OCI-LY3 (cell line): ENCODE measurements around the gene VPS13C.

Experiments
- H2AFZ ChIP-seq: fragments of 200-600, 300-600 bp; shearing (Covaris generic); 2 replicates; pipeline ENCODE4 v1.6.0; 2014; ENCODE audit warnings: antibody characterized with exemption, low read depth, low read length
- H3K27ac ChIP-seq: fragments of 200-600, 300-600 bp; sonication (generic); 2 replicates; pipeline ENCODE4 v1.5.1; 2014; ENCODE audit warnings: mild to moderate bottlenecking, low read length, moderate library complexity, mixed read lengths
- H3K27me3 ChIP-seq: fragments of 200-600, 300-600 bp; sonication (generic); 2 replicates; pipeline ENCODE4 v1.6.1; 2014; ENCODE audit warnings: low read depth, low read length, mixed read lengths
- H3K36me3 ChIP-seq: fragments of 200-600, 300-600 bp; sonication (generic); replicated peaks from 2 replicates; pipeline ENCODE3; 2014; ENCODE audit warnings: low read depth, low read length, mixed read lengths
- H3K4me1 ChIP-seq: fragments of 300-600, 200-600 bp; sonication (generic); 2 replicates; pipeline ENCODE4 v1.6.1; 2014; ENCODE audit warnings: low read length, mixed read lengths
- H3K4me2 ChIP-seq: fragments of 200-600, 300-600 bp; sonication (generic); 2 replicates; pipeline ENCODE4 v1.6.1; 2014; ENCODE audit warnings: low read length, mixed read lengths
- H3K4me3 ChIP-seq: fragments of 300-600, 200-600 bp; sonication (generic); 2 replicates; pipeline ENCODE4 v1.5.1; 2014; ENCODE audit warnings: antibody characterized with exemption, mild to moderate bottlenecking, low read length, moderate library complexity
- H3K79me2 ChIP-seq: fragments of 300-600, 200-600 bp; shearing (Covaris generic); 2 replicates; pipeline ENCODE4 v1.6.1; 2014; ENCODE audit warnings: mild to moderate bottlenecking, low read length, mixed read lengths
- H3K9ac ChIP-seq: fragments of 300-600, 200-600 bp; shearing (Covaris generic); 2 replicates; pipeline ENCODE4 v1.6.0; 2014; ENCODE audit warnings: mild to moderate bottlenecking, low read length, moderate library complexity
- H3K9me3 ChIP-seq: fragments of 200-600, 300-600 bp; shearing (Covaris generic); 2 replicates; pipeline ENCODE4 v1.6.1; 2014; ENCODE audit warnings: low read length, mixed read lengths; ENCODE audit not compliant: insufficient read depth
- H4K20me1 ChIP-seq: fragments of 200-600, 300-600 bp; sonication (generic); 2 replicates; pipeline ENCODE4 v1.6.1; 2016; ENCODE audit warnings: low read length, mixed read lengths; ENCODE audit not compliant: insufficient read depth
- CTCF ChIP-seq: fragments of 200-600, 300-600 bp; sonication (generic); IDR thresholded peaks from 2 replicates; pipeline ENCODE4 v1.5.1; 2014; ENCODE audit warnings: antibody characterized with exemption, low read length, low read depth
- EZH2phosphoT487 ChIP-seq: fragments of 200-600 bp; shearing (Covaris generic); IDR thresholded peaks from 2 replicates; pipeline ENCODE4 v1.6.1; 2018; ENCODE audit warnings: antibody characterized with exemption, mixed run types, low read depth

Gene VPS13C

GRCh38 chr15:61879219-61879618 is 181.0 kb downstream of the VPS13C start:
- Histone ChIP-seq H3K27me3 (no peaks in the 10 kb centered on the region), H3K27ac (no peak overlapping the region), H3K4me1 (no peaks in the 10 kb centered on the region), H2AFZ (no peak overlapping the region), H3K9ac (no peak overlapping the region), H4K20me1 (no peaks in the 10 kb centered on the region), H3K4me3 (no peak overlapping the region), H3K36me3 (peaks cover 22% of the 10 kb centered on the region), H3K79me2 (no peaks in the 10 kb centered on the region), H3K9me3 (no peaks in the 10 kb centered on the region), H3K4me2 (no peak overlapping the region)
- TF ChIP-seq CTCF (no peak), EZH2phosphoT487 (no peak)

- Histone ChIP-seq H4K20me1 (no peaks in the 10 kb centered on the region), H3K4me2 (no peak overlapping the region), H2AFZ (no peak overlapping the region), H3K27me3 (no peaks in the 10 kb centered on the region), H3K9ac (no peak overlapping the region), H3K9me3 (no peaks in the 10 kb centered on the region), H3K4me1 (no peaks in the 10 kb centered on the region), H3K36me3 (peaks cover 37% of the 10 kb centered on the region), H3K4me3 (no peak overlapping the region), H3K27ac (no peak overlapping the region), H3K79me2 (no peaks in the 10 kb centered on the region)
- TF ChIP-seq EZH2phosphoT487 = no peak
- peak; percentile 72 for TF ChIP-seq CTCF
Measured at GRCh38 chr15:61871926-61872522, 188.2 kb downstream of the VPS13C start.

GRCh38 chr15:61869656-61870055 is 190.6 kb downstream of the VPS13C start:
- Histone ChIP-seq H3K4me3 (no peak overlapping the region), H3K79me2 (no peaks in the 10 kb centered on the region), H3K4me2 (no peak overlapping the region), H3K27me3 (no peaks in the 10 kb centered on the region), H4K20me1 (no peaks in the 10 kb centered on the region), H3K27ac (no peak overlapping the region), H2AFZ (no peak overlapping the region), H3K9me3 (no peaks in the 10 kb centered on the region), H3K9ac (no peak overlapping the region), H3K36me3 (peaks cover 32% of the 10 kb centered on the region), H3K4me1 (no peaks in the 10 kb centered on the region)
- TF ChIP-seq EZH2phosphoT487 (no peak), CTCF (no peak)

GRCh38 chr15:61861962-61862361 is 198.3 kb downstream of the VPS13C start:
- peaks cover 14% of the 10 kb centered on the region for H3K36me3 ChIP-seq
- peaks cover 16% of the 10 kb centered on the region for H3K4me1 ChIP-seq
- no peak for TF ChIP-seq CTCF
- TF ChIP-seq EZH2phosphoT487 = no peak
- H3K9me3 ChIP-seq = no peaks in the 10 kb centered on the region
- H2AFZ ChIP-seq = no peak overlapping the region
- H3K4me2 ChIP-seq = no peak overlapping the region
- no peak overlapping the region for H3K27ac ChIP-seq
- no peak overlapping the region for H3K4me3 ChIP-seq
- H3K27me3 ChIP-seq = no peaks in the 10 kb centered on the region
- no peaks in the 10 kb centered on the region for H4K20me1 ChIP-seq
- no peak overlapping the region for H3K9ac ChIP-seq
- no peaks in the 10 kb centered on the region for H3K79me2 ChIP-seq
